Germinal center (tissue), 1 donor: Measurements from ENCODE around the gene TRHDE.
"Not testable (repeated sequence)": the region's sequence is repeated elsewhere in the genome, so short reads cannot be mapped to it uniquely, and the experiment has no call there.

Source experiments
- DNase-seq: peaks from one replicate; pipeline ENCODE4 v3.0.0; 2012; ENCODE audit warnings: mixed read lengths, low spot score

TRHDE gene

GRCh38 chr12:72511906-72512305, 239.7 kb downstream of the TRHDE start:
- DNase-seq: no peak

- DNase-seq: not testable (repeated sequence)
Measured at GRCh38 chr12:72520044-72520678, 248.0 kb downstream of the TRHDE start.

- DNase-seq: no peak
Measured at GRCh38 chr12:72521326-72521725, 249.2 kb downstream of the TRHDE start.

- DNase-seq: no peak
Measured at GRCh38 chr12:72522411-72522810, 250.2 kb downstream of the TRHDE start.

- no peak for DNase-seq
Measured at GRCh38 chr12:72523754-72524153, 251.6 kb downstream of the TRHDE start.

- no peak for DNase-seq
Measured at GRCh38 chr12:72535212-72535990, 263.2 kb downstream of the TRHDE start.

GRCh38 chr12:72540811-72541210, 268.6 kb downstream of the TRHDE start:
- DNase-seq: no peak

GRCh38 chr12:72543777-72544467, 271.8 kb downstream of the TRHDE start:
- no peak for DNase-seq

- DNase-seq: no peak
Measured at GRCh38 chr12:72546106-72546505, 273.9 kb downstream of the TRHDE start.

GRCh38 chr12:72547573-72547972, 275.4 kb downstream of the TRHDE start:
- DNase-seq: no peak

GRCh38 chr12:72549184-72549583, 277.0 kb downstream of the TRHDE start:
- DNase-seq: no peak

GRCh38 chr12:72560003-72560769, 288.0 kb downstream of the TRHDE start:
- no peak for DNase-seq

- DNase-seq: no peak
Measured at GRCh38 chr12:72570601-72571000, 298.4 kb downstream of the TRHDE start.

- no peak for DNase-seq
Measured at GRCh38 chr12:72574138-72574537, 302.0 kb downstream of the TRHDE start.

- DNase-seq: no peak
Measured at GRCh38 chr12:72578327-72578726, 306.2 kb downstream of the TRHDE start.

- no peak for DNase-seq
Measured at GRCh38 chr12:72586456-72586855, 314.3 kb downstream of the TRHDE start.

- no peak for DNase-seq
Measured at GRCh38 chr12:72602581-72602980, 330.4 kb downstream of the TRHDE start.

GRCh38 chr12:72605975-72606374, 333.8 kb downstream of the TRHDE start:
- DNase-seq: no peak

GRCh38 chr12:72610342-72610741, 338.2 kb downstream of the TRHDE start:
- DNase-seq: no peak

- no peak for DNase-seq
Measured at GRCh38 chr12:72610854-72611358, 338.7 kb downstream of the TRHDE start.

GRCh38 chr12:72612171-72612570, 340.0 kb downstream of the TRHDE start:
- no peak for DNase-seq

- no peak for DNase-seq
Measured at GRCh38 chr12:72618764-72619163, 346.6 kb downstream of the TRHDE start.
